Fibroblast of lung (primary cell): ENCODE measurements around the gene SMIM17. TPM values are rescaled to one million over a fixed set of nuclear protein-coding genes. Genes with fewer than 3 reads are reported as not detected.

ENCODE experiments used
- DNase-seq, 2 donors: peaks; one replicate each; pipeline versions ENCODE4 v3.0.0 to v3.0.0-alpha.2; 2010; ENCODE audit warnings: low read depth in 2 of 2
- H2AFZ ChIP-seq: 2 replicates; pipeline ENCODE4 v1.5.1; 2012; ENCODE audit warnings: low read length, control low read depth, inconsistent platforms
- H3K27ac ChIP-seq: 2 replicates; pipeline ENCODE4 v1.5.1; 2011; ENCODE audit warnings: low read length, control low read depth; ENCODE audit not compliant: insufficient read depth
- H3K27me3 ChIP-seq: 2 replicates; pipeline ENCODE4 v1.5.1; 2011; ENCODE audit warnings: mild to moderate bottlenecking, low read length; ENCODE audit not compliant: control insufficient read depth, insufficient read depth
- H3K36me3 ChIP-seq: 2 replicates; pipeline ENCODE4 v1.5.1; 2011; ENCODE audit warnings: low read length; ENCODE audit not compliant: control insufficient read depth, insufficient read depth
- H3K4me1 ChIP-seq: 2 replicates; pipeline ENCODE4 v1.5.1; 2011; ENCODE audit warnings: low read length; ENCODE audit not compliant: control insufficient read depth, insufficient read depth; ENCODE audit errors: extremely low read depth
- H3K4me2 ChIP-seq: 2 replicates; pipeline ENCODE4 v1.5.1; 2011; ENCODE audit warnings: low read length, control low read depth; ENCODE audit not compliant: insufficient read depth; ENCODE audit errors: extremely low read depth
- H3K4me3 ChIP-seq, 4 experiments: fragments of 200-600 bp in 1 of 4; sonication (generic) in 1 of 4; replicated peaks in 1 of 4; 2 replicates each; pipeline ENCODE4 v1.5.1; 2011 to 2016; ENCODE audit warnings: low read length in 4 of 4, low read depth in 3 of 4, mild to moderate bottlenecking in 3 of 4, control low read depth in 2 of 4, inconsistent platforms in 1 of 4, mixed read lengths in 1 of 4; ENCODE audit not compliant: insufficient read depth in 1 of 4; ENCODE audit errors: control extremely low read depth in 1 of 4
- H3K79me2 ChIP-seq: 2 replicates; pipeline ENCODE4 v1.5.1; 2012; ENCODE audit warnings: mild to moderate bottlenecking, low read length, inconsistent platforms; ENCODE audit not compliant: control insufficient read depth, insufficient read depth
- H3K9ac ChIP-seq: 2 replicates; pipeline ENCODE4 v1.5.1; 2011; ENCODE audit warnings: mild to moderate bottlenecking, low read length, control low read depth; ENCODE audit not compliant: insufficient read depth
- H3K9me3 ChIP-seq: 2 replicates; pipeline ENCODE4 v1.5.1; 2012; ENCODE audit warnings: low read depth, low read length; ENCODE audit not compliant: control insufficient read depth, insufficient read depth
- H4K20me1 ChIP-seq: 2 replicates; pipeline ENCODE4 v1.5.1; 2011; ENCODE audit warnings: low read length; ENCODE audit not compliant: control insufficient read depth, insufficient read depth; ENCODE audit errors: extremely low read depth
- EZH2 ChIP-seq: IDR thresholded peaks from 2 replicates; pipeline ENCODE4 v1.5.1; 2012; ENCODE audit warnings: low read length, control low read depth, mild to moderate bottlenecking; ENCODE audit errors: missing control alignments
- polyA plus RNA-seq, 2 donors: library from polyadenylated mRNA; depleted of rRNA in 1 of 2; stranded (reverse) in 1 of 2; unstranded in 1 of 2; fragments of >200 nt; gene quantifications; 2 replicates each; pipeline ENCODE4 v1.2.1, GENCODE V29; 2011 to 2012; ENCODE audit warnings: missing spikeins in 1 of 2
- total RNA-seq: library from RNA; depleted of rRNA; stranded (reverse); fragments of >200 nt; gene quantifications from 2 replicates; pipeline ENCODE4 v1.2.1, GENCODE V29; 2014
- TF ChIP-seq, protein P1 (sequence below), 2 donors: IDR thresholded peaks in 1 of 2; conservative IDR thresholded peaks in 1 of 2; 1 replicate in 1 of 2; 2 replicates in 1 of 2; pipeline ENCODE4 v1.5.1; 2011 to 2012; ENCODE audit warnings: low read length in 2 of 2, control low read depth in 1 of 2, inconsistent platforms in 1 of 2, low read depth in 1 of 2, mild to moderate bottlenecking in 1 of 2

SMIM17 gene
- total and polyA plus RNA-seq, 2 donors (not counting 1 experiment from before 2014, with no cell fraction given): 0.33 to 0.43 TPM

GRCh38 chr19:56637976-56638555 lies 4.9 kb upstream of the SMIM17 start:
- TF ChIP-seq, protein P1, sequence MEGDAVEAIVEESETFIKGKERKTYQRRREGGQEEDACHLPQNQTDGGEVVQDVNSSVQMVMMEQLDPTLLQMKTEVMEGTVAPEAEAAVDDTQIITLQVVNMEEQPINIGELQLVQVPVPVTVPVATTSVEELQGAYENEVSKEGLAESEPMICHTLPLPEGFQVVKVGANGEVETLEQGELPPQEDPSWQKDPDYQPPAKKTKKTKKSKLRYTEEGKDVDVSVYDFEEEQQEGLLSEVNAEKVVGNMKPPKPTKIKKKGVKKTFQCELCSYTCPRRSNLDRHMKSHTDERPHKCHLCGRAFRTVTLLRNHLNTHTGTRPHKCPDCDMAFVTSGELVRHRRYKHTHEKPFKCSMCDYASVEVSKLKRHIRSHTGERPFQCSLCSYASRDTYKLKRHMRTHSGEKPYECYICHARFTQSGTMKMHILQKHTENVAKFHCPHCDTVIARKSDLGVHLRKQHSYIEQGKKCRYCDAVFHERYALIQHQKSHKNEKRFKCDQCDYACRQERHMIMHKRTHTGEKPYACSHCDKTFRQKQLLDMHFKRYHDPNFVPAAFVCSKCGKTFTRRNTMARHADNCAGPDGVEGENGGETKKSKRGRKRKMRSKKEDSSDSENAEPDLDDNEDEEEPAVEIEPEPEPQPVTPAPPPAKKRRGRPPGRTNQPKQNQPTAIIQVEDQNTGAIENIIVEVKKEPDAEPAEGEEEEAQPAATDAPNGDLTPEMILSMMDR (conservative IDR thresholded peaks at IDR 0.05 in 1 of 2, IDR thresholded peaks at IDR 0.05 in 1 of 2; ENCODE audit: low read depth in 1 of 2, low read length in 2 of 2): no peak
- no peak for TF ChIP-seq EZH2
- no peaks in the 10 kb centered on the region for H3K27me3 ChIP-seq
- no peaks in the 10 kb centered on the region for H3K79me2 ChIP-seq
- no peak overlapping the region for H2AFZ ChIP-seq
- H3K4me2 ChIP-seq: no peak overlapping the region
- no peaks in the 10 kb centered on the region for H3K36me3 ChIP-seq
- no peaks in the 10 kb centered on the region for H3K4me1 ChIP-seq
- H3K9me3 ChIP-seq: no peaks in the 10 kb centered on the region
- no peaks in the 10 kb centered on the region for H4K20me1 ChIP-seq
- DNase-seq: peak; percentile 74 to 81
- no peak overlapping the region for H3K4me3 ChIP-seq
- H3K9ac ChIP-seq: no peak overlapping the region
- H3K27ac ChIP-seq: no peak overlapping the region

GRCh38 chr19:56639217-56639616 lies 3.7 kb upstream of the SMIM17 start:
- Histone ChIP-seq H3K9ac (no peak overlapping the region), H3K79me2 (no peaks in the 10 kb centered on the region), H4K20me1 (no peaks in the 10 kb centered on the region), H3K27ac (no peak overlapping the region), H3K27me3 (no peaks in the 10 kb centered on the region), H3K36me3 (no peaks in the 10 kb centered on the region), H3K4me2 (no peak overlapping the region), H3K9me3 (no peaks in the 10 kb centered on the region), H2AFZ (no peak overlapping the region), H3K4me1 (no peaks in the 10 kb centered on the region), H3K4me3 (no peak overlapping the region)
- peak; percentile 6 to 10 for DNase-seq
- no peak for TF ChIP-seq EZH2
- TF ChIP-seq, protein P1 (conservative IDR thresholded peaks at IDR 0.05 in 1 of 2, IDR thresholded peaks at IDR 0.05 in 1 of 2; ENCODE audit: low read depth in 1 of 2, low read length in 2 of 2): no peak

DNA sequence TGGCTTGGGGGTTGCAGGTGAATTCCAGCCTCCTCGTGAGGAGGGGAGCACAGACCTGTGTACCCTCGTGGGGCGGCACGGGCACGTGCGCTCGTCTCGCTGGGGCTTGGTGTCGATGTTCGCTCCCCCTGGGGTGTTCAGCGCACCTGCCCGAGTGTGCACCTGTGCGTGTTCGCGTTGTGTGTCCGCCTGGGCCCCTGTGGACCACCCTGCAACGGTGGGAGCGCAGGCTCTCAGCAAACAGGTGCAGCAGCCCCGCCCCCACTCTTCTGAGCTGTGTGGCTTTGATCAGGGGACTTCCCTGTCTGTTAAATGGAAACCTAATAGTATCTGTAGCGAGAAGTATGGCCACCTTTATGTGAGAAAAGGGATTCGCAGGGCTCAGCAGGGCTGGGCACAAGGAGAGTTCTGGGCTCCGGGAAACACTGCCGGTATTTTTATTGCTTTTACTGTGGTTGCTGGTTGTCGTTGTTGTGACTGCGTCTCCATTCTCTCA lies 549 bp downstream of the SMIM17 start:
- H2AFZ ChIP-seq: no peak overlapping the region
- no peak for DNase-seq
- H3K79me2 ChIP-seq: no peaks in the 10 kb centered on the region
- H3K27ac ChIP-seq: no peak overlapping the region
- H3K4me1 ChIP-seq: no peaks in the 10 kb centered on the region
- no peaks in the 10 kb centered on the region for H3K9me3 ChIP-seq
- no peak overlapping the region for H3K4me3 ChIP-seq
- no peak overlapping the region for H3K9ac ChIP-seq
- TF ChIP-seq EZH2: no peak
- TF ChIP-seq, protein P1 (conservative IDR thresholded peaks at IDR 0.05 in 1 of 2, IDR thresholded peaks at IDR 0.05 in 1 of 2; ENCODE audit: low read depth in 1 of 2, low read length in 2 of 2): no peak
- no peaks in the 10 kb centered on the region for H3K36me3 ChIP-seq
- H3K27me3 ChIP-seq: no peaks in the 10 kb centered on the region
- H4K20me1 ChIP-seq: no peaks in the 10 kb centered on the region
- no peak overlapping the region for H3K4me2 ChIP-seq
